SK-N-SH treated with all-trans-retinoic acid at 6 μM for 48 hours (cell line): ENCODE results near the gene LCE3B.

Source experiments
- RARB ChIP-seq: fragments of 250-450 bp; sonication (Bioruptor Pico); IDR thresholded peaks from 2 replicates; pipeline ENCODE4 v1.8.0; 2021; ENCODE audit warnings: mild to moderate bottlenecking, moderate library complexity
- ZFP3 ChIP-seq: fragments of 250-450 bp; sonication (Bioruptor Pico); IDR thresholded peaks from 2 replicates; pipeline ENCODE4 v1.5.0; 2020; ENCODE audit warnings: mild to moderate bottlenecking, moderate library complexity
- ZNF70 ChIP-seq: fragments of 450-650 bp; formaldehyde crosslinking; IDR thresholded peaks from 2 replicates; pipeline ENCODE4 v1.5.0; 2020; ENCODE audit warnings: mild to moderate bottlenecking, moderate library complexity
- ZNF8 ChIP-seq: fragments of 450-650 bp; formaldehyde crosslinking; IDR thresholded peaks from 2 replicates; pipeline ENCODE4 v1.5.0; 2020; ENCODE audit warnings: mild to moderate bottlenecking, moderate library complexity

GRCh38 chr1:152645146-152645545, 31.5 kb downstream of the LCE3B start:
- TF ChIP-seq ZNF8 (no peak), RARB (CRISPR knock-in tag) (no peak), ZFP3 (no peak), ZNF70 (CRISPR knock-in tag) (no peak)
